Measurements from ENCODE around the gene RBM17.
"Not testable (repeated sequence)": the region's sequence is repeated elsewhere in the genome, so short reads cannot be mapped to it uniquely, and the experiment has no call there.

RBM17 gene

DNA sequence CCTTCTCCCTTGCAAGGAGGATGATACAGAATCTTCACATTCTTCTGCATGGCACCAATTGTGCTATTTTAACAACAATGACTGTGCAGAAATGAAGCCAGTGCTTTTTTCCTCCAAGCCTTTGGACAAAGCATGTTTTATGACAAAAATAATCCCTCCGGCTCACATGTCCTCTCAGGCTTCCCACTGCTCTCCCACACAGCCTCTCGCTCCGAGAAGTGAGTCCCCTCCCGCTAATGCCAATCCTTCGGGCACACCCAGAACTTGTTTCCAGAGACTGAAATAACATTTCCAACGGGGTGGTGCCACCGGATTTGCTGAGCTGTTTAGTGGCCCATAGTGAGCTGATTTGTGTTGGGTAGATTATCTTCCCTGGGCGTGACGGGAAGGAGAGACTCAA is 35.8 kb downstream of the RBM17 start:
- no peaks in the 10 kb centered on the region for H3K9me3 ChIP-seq (ENCODE audit: severe bottlenecking)
- H3K27ac ChIP-seq (ENCODE audit: poor library complexity, severe bottlenecking) = no peak overlapping the region
- H3K27me3 ChIP-seq (ENCODE audit: insufficient read depth, poor library complexity, severe bottlenecking) = no peaks in the 10 kb centered on the region
- H3K4me1 ChIP-seq (ENCODE audit: insufficient read depth, poor library complexity, severe bottlenecking) = peaks cover 7% of the 10 kb centered on the region
- ATAC-seq (ENCODE audit: low read depth) (no peak), DNase-seq (ENCODE audit: low spot score) (no peak)
- TF ChIP-seq CTCF (IDR thresholded peaks at IDR 0.05; ENCODE audit: poor library complexity, severe bottlenecking) = no peak
- H3K36me3 ChIP-seq (ENCODE audit: low read depth) = no peaks in the 10 kb centered on the region
- H3K4me3 ChIP-seq (ENCODE audit: severe bottlenecking) = no peak overlapping the region

DNA sequence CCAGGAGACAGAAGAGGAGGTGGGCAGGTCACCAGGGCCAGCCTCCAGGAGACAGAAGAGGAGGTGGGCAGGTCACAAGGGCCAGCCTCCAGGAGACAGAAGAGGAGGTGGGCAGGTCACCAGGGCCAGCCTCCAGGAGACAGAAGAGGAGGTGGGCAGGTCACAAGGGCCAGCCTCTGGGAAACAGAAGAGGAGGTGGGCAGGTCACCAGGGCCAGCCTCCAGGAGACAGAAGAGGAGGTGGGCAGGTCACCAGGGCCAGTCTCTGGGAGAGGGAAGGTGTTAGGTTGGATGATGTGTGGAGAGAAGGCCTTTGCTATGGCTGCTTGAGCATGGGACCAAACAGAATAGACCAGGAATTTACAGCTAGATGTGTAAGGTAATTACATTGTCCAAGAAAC is 38.6 kb downstream of the RBM17 start:
- not testable (repeated sequence) for DNase-seq (ENCODE audit: low spot score); H3K4me1 ChIP-seq (ENCODE audit: insufficient read depth, poor library complexity, severe bottlenecking); H3K27me3 ChIP-seq (ENCODE audit: insufficient read depth, poor library complexity, severe bottlenecking); H3K27ac ChIP-seq (ENCODE audit: poor library complexity, severe bottlenecking); ATAC-seq (ENCODE audit: low read depth); H3K36me3 ChIP-seq (ENCODE audit: low read depth); H3K9me3 ChIP-seq (ENCODE audit: severe bottlenecking); H3K4me3 ChIP-seq (ENCODE audit: severe bottlenecking)

GRCh38 chr10:6128087-6128486 is 39.3 kb downstream of the RBM17 start:
- Histone ChIP-seq H3K27me3 (ENCODE audit: insufficient read depth, poor library complexity, severe bottlenecking) (no peaks in the 10 kb centered on the region), H3K36me3 (ENCODE audit: low read depth) (no peaks in the 10 kb centered on the region), H3K4me1 (ENCODE audit: insufficient read depth, poor library complexity, severe bottlenecking) (no peaks in the 10 kb centered on the region), H3K9me3 (ENCODE audit: severe bottlenecking) (no peaks in the 10 kb centered on the region), H3K4me3 (ENCODE audit: severe bottlenecking) (no peak overlapping the region), H3K27ac (ENCODE audit: poor library complexity, severe bottlenecking) (no peak overlapping the region)
- DNase-seq (ENCODE audit: low spot score) (no peak), ATAC-seq (ENCODE audit: low read depth) (no peak)
- no peak for TF ChIP-seq CTCF (IDR thresholded peaks at IDR 0.05; ENCODE audit: poor library complexity, severe bottlenecking)

GRCh38 chr10:6128591-6129251 is 39.9 kb downstream of the RBM17 start:
- Histone ChIP-seq H3K27ac (ENCODE audit: poor library complexity, severe bottlenecking) (no peak overlapping the region), H3K36me3 (ENCODE audit: low read depth) (no peaks in the 10 kb centered on the region), H3K4me3 (ENCODE audit: severe bottlenecking) (no peak overlapping the region), H3K27me3 (ENCODE audit: insufficient read depth, poor library complexity, severe bottlenecking) (no peaks in the 10 kb centered on the region), H3K9me3 (ENCODE audit: severe bottlenecking) (no peaks in the 10 kb centered on the region), H3K4me1 (ENCODE audit: insufficient read depth, poor library complexity, severe bottlenecking) (no peaks in the 10 kb centered on the region)
- ATAC-seq (ENCODE audit: low read depth) = peak; percentile 31; the same call in 2 of the 3 replicates
- no peak for TF ChIP-seq CTCF (IDR thresholded peaks at IDR 0.05; ENCODE audit: poor library complexity, severe bottlenecking)
- no peak for DNase-seq (ENCODE audit: low spot score)

GRCh38 chr10:6130848-6131470 is 42.1 kb downstream of the RBM17 start:
- H3K9me3 ChIP-seq (ENCODE audit: severe bottlenecking) = no peaks in the 10 kb centered on the region
- no peaks in the 10 kb centered on the region for H3K4me1 ChIP-seq (ENCODE audit: insufficient read depth, poor library complexity, severe bottlenecking)
- TF ChIP-seq CTCF (IDR thresholded peaks at IDR 0.05; ENCODE audit: poor library complexity, severe bottlenecking) = no peak
- ATAC-seq (ENCODE audit: low read depth) (no peak), DNase-seq (ENCODE audit: low spot score) (no peak)
- no peaks in the 10 kb centered on the region for H3K27me3 ChIP-seq (ENCODE audit: insufficient read depth, poor library complexity, severe bottlenecking)
- no peak overlapping the region for H3K27ac ChIP-seq (ENCODE audit: poor library complexity, severe bottlenecking)
- no peaks in the 10 kb centered on the region for H3K36me3 ChIP-seq (ENCODE audit: low read depth)
- no peak overlapping the region for H3K4me3 ChIP-seq (ENCODE audit: severe bottlenecking)

All from RWPE2 (cell line).